NCI-H1417 (cell line): ENCODE data around the gene DLL4.
"Not testable (repeated sequence)": the region's sequence is repeated elsewhere in the genome, so short reads cannot be mapped to it uniquely, and the experiment has no call there.

Experiments used
- DNase-seq, 3 experiments: peaks; one replicate each; lab custom pipeline; 2025; lab: John Stamatoyannopoulos, UW

DLL4 gene

DNA sequence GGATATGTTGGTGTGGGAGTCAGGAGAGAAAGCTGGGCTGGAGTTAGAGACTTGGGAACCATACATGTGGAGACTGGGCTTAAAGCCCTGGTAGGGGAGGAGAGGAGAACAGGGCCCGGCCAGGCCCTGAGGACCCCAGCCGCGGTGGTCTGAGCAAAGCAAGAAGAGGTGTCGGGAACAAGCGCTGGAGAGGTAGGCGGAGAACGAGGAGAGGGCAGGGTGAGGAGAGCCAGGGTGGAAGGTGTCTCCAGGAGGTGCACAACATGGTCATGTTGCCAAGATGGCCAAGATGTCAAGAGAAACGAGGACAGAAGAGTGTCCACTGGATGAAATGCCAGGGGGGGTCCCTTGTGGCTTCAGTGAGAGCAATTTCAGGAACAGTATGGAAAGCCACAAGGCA is 29.6 kb downstream of the DLL4 start:
- no peak for DNase-seq

DNA sequence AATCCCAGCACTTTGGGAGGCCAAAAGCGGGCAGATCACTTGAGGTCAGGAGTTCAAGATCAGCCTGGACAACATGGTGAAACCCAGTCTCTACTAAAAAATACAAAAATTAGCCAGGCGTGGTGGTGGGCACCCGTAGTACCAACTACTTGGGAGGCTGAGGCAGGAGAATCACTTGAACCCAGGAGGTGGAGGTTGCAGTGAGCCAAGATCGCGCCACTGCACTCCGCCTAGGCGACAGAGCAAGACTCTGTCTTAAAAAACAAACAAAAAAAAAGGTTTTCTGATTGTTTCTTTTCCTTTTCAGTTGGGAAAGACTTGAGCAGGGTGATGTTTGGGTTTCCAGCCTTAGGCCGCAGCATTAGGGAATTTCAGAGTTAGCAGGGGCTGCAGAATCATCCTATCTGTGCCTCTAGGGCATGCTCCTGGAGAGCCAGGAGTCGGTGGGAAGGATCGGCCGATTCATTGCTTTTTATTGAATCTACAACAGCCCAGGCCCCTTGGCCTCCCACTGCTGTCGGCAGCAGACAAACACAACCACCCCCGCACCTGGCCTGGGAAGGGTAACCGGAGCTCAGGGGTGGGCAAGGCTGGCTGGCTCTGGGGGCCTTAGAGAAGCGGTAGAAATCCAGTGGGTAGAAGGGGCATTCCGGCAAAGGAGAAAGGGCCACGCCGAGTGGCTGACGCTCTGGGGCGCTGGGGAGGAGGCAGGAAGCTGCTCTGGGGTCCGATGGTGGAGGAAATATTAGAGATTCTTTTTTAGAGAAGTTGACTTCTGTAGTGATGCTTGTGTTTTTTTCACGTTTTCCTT is 30.4 kb downstream of the DLL4 start:
- DNase-seq, result no peak

GRCh38 chr15:40960151-40960885 is 31.2 kb downstream of the DLL4 start:
- no peak for DNase-seq

DNA sequence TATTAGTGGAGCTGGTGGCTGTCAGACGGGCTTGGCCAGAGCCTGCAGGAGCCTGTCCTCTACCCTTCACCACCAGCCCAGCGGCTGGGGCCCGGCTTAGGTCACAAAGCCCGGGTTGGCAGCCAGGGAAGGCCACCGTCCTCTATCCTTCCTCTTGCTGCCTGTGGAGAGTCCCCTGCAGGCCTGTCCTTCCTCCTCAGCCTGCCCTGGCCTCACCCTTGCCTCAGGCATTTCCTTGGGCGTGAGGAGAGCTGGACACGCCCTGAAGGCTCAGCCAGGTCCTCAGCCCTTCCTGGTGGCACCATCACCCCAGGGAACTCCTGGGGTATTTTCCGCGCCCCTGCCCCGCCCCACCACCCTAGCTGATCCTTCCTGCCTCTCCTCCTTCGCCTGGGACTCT is 31.8 kb downstream of the DLL4 start:
- no peak for DNase-seq

- not testable (repeated sequence) for DNase-seq
Observed at GRCh38 chr15:40961740-40962139, 32.6 kb downstream of the DLL4 start.

DNA sequence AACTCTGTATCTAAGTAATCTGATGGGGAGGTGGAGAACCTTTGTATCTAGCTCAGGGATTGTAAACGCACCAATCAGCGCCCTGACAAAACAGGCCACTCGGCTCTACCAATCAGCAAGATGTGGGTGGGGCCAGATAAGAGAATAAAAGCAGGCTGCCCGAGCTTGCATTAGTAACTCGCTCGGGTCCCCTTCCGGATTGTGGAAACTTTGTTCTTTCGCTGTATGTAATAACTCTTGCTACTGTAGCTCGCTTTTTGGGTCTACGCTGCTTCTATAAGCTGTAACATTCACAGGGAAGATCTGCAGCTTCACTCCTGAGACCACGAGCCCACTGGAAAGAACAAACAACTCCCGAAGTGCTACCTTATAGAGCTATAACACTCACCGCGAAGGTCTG is 33.2 kb downstream of the DLL4 start:
- not testable (repeated sequence) for DNase-seq

GRCh38 chr15:40963201-40963600 is 34.1 kb downstream of the DLL4 start:
- DNase-seq, result no peak

DNA sequence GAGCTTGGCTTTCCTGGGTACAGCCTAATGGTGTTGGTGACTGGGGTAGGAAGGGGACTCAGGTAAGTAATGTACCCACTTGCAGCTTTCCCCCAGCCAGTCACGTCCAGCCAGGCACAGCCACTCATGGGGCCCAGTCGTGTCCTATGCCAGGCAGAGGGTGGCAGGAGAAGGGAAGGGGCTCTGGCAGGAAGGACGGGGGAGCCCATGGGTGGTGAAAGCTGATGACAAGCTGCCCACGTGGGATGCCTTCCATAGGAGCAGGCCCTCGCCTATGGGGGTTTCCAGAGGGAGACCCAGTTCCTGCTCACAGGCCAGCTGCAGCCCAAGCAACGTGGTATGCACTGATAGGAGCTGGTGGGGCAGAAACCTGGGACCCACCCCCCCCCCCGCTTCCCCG is 34.9 kb downstream of the DLL4 start:
- no peak for DNase-seq

DNA sequence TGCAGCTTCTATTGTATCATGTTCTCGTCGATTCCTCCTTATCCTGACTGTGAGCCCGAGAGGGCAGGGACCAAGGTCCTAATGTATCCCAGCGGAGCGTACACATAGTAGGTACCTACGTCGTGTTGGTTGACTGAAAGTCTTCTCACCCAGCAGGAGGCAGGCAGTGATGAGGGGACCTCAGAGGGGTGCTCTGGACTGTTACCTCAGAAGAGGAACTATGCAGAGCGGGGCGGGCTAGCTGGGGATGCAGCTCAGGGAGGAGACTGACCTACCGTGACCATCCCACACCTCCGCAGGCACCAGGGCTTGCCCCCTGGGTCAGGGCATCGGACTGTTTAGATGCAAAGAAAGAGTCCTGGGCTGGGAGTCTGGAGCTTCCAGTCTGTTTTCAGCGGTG is 35.5 kb downstream of the DLL4 start:
- DNase-seq, result no peak

DNA sequence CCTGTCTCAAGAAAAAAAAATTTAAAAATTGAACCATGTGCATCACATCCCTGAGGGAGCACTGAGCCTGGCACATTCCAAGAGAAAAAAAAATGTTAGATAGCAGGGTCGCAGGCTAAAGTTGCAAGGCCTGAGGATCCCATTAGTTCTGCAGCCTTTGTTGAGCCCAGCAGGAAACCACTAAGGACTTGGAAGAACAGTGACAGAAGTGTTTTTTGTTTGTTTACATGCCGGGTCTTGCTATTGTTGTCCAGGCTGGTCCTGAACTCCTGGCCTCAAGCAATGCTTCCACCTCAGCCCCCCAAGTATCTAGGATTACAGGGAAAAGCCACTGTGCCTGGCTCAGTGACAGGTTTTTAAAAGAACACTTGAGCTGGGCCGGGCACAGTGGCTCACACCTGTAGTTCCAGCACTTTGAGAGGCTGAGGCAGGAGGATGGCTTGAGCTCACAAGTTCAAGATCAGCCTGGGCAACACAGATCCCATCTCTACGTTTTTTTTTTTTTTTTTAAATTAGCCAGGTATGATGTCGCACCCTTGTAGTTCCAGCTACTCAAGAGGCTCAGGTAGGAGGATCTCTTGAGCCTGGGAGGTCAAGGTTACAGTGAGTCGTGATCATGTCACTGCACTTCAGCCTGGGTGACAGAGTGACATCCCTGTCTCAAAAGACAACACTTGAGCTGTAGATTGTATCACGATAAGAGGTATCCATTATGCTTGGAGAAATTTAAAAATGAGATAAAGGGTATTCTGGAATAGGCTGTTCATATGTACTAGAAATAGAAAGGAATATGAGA is 39.3 kb downstream of the DLL4 start:
- peak in 1 of 3 experiments; percentile 35 for DNase-seq

GRCh38 chr15:40969363-40969762 is 40.2 kb downstream of the DLL4 start:
- DNase-seq, result no peak

DNA sequence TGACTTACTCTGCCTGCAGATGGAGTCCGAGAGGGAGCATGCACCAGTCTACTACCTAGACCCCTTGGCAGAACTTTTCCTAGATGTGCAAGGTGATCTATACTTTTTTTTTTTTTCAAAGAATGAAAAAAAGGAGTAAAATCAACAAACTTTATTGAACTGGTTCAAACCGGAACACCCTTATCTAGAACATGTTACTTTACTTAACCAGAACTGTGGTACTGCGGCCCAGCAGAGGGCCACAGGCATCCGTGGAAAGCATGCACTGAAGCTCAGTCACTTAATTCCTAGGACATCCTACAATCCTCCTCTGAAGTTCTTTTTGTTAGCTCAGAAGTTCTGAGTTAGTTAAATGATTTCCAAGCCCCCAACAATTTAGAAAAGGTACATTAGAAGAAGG is 45.7 kb downstream of the DLL4 start:
- DNase-seq, result no peak

GRCh38 chr15:40976819-40977218 is 47.7 kb downstream of the DLL4 start:
- no peak for DNase-seq

GRCh38 chr15:40978141-40978540 is 49.0 kb downstream of the DLL4 start:
- DNase-seq, result no peak

- no peak for DNase-seq
Observed at GRCh38 chr15:40978562-40978961, 49.4 kb downstream of the DLL4 start.

DNA sequence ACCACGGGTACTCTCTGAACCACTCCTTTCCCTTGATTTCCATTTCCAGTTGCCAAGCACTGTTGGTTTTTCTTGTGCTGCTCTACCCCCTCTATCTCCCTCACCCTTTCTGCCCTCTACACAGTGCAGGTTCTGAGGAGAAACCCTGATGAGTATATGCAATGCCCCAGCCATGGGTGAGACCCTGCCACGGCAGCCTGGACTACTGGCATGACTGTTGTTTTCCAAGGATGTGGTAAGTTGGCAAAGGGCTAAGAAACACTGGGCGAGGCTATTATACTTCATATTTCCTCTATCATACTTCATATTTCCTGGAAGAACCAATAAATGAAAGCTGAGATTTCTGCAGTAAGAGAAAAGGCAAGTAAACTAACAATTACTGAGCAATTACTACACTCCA is 52.0 kb downstream of the DLL4 start:
- DNase-seq, result no peak

- no peak for DNase-seq
Observed at GRCh38 chr15:40982855-40983254, 53.7 kb downstream of the DLL4 start.

GRCh38 chr15:40984406-40984805 is 55.3 kb downstream of the DLL4 start:
- DNase-seq, result no peak

GRCh38 chr15:40984964-40985363 is 55.8 kb downstream of the DLL4 start:
- no peak for DNase-seq

DNA sequence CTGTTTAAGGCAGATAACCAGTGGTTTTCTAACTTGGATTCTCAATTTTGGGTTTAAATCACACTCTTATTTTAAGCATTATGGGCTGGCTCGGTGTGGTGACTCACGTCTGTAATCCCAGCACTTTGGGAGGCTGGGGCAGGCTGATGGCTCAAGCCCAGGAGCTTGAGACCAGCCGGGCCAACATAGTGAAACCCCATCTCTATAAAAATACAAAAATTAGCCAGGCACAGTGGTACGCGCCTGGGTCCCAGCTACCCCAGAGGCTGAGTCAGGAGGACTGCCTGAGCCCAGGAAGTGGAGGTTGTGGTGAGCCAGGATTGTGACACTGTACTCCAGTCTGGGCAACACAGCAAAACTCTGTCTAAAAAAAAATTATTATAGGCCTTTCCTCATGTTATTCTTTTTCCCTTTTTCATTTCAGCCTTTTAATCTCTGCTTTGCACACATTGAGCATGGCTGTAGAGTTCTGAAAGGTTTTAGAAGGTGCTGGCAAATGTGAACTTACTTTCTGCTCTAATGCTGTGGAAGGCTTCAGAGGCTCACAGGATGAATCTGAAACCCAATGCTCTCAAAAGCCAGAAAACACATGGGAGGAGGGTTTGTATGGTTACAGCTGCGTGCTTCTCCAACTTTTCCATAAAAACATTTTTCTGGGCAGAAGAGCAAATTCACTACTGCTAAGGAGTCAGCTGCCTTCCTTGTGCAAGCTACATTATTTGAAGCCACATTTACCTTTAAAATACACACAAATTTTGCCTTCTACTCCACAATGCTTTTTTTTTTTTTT is 56.6 kb downstream of the DLL4 start:
- DNase-seq, result no peak

- DNase-seq, result no peak
Observed at GRCh38 chr15:40986820-40987219, 57.7 kb downstream of the DLL4 start.

DNA sequence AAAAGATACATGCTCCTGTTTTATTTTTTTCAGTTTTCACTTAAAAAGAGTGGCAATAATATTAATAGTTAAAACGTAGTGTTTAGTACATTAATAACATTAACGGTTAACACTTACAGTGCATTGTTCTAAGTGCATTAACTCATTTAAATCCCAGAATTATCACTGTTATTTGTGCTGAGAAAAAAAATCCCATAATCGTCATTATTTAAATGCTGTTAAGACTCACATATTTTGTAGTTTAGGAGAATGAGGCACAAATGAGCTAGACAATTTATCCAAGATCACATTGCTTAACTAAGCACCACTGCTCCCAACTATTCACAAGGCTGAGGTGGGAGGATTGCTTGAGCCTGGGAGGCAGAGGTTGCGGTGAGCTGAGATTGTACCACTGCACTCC is 59.0 kb downstream of the DLL4 start:
- DNase-seq, result no peak
